NT2/D1 (cell line): Measurements from ENCODE around the gene USO1.

Source experiments
- SUZ12 ChIP-seq: IDR thresholded peaks from 2 replicates; pipeline ENCODE4 v1.6.1; 2011; ENCODE audit not compliant: insufficient read length, insufficient read depth; ENCODE audit errors: extremely low read depth
- YY1 ChIP-seq: IDR thresholded peaks from 2 replicates; pipeline ENCODE4 v1.6.1; 2011; ENCODE audit not compliant: insufficient read length, insufficient read depth
- ZNF274 ChIP-seq: IDR thresholded peaks from 2 replicates; pipeline ENCODE4 v1.6.1; 2011; ENCODE audit warnings: mild to moderate bottlenecking, low read depth, low read length

- TF ChIP-seq ZNF274, result no peak
- no peak for TF ChIP-seq YY1
- no peak for TF ChIP-seq SUZ12
These were observed 49.3 kb upstream of the USO1 start for GRCh38 chr4:75675004-75675531.
